ENCODE results near the gene VWA3B. TPM values are rescaled to one million over a fixed set of nuclear protein-coding genes. Genes with fewer than 3 reads are reported as not detected.

The VWA3B gene
- total RNA-seq: not detected in 2 replicates

GRCh38 chr2:98086491-98087446 lies at the start of gene VWA3B:
TSS of gene VWA3B (plus strand) at chr2:98087167. CDS start at chr2:98093093, 5,926 bp downstream.

DNA sequence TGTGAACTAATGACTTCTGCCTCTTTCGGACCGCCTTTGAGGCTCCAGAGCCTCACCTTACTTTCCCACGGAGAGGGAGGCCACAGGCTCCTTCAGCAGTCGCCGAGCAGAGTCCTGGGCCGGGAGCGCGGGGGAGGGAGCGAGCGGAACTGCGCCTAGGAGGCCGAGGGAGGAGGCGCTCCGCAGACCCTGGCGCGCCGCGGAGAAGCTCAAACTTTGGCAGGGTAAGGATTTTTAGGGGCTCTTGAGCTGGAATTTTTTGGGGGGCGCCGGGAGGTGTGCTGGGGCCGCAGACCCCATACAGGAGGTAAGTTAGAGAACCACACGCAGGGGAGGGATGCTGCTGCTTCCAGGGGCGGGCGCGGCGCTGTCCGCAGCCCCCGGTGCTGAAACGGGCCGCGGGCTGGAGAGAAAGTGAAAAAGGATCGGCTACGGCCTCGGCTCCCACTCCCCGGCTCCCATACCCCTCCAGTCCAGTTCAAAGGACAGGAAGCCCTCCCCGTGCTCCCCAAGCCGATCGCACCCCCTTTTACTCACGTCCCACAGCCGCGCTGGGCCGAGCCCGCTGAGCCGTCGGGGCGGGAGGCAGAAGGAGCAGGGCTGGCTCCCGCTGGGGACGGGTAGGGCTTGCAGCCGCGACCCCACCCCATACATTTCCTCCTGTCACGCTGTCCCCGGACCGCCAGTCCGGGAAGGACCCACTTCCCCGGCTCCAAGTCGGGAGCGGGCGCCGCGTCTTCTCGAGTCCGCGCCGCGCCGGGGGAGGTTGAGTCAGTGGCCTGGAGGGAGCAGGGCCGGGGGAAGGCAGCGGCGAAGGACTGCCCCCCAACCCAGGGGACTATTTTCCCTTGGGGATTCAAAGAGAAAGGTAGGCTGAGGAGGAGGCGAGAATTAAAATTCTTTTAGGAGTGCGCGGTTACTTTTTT lies 259.6 kb downstream of the VWA3B start, which contains the start of gene CNGA3:
TSS of gene CNGA3 (plus strand) at position 146 of the 926 bp plus-strand sequence. CDS start 23,520 bp downstream, outside the sequence.

Other genes starting within 250 kb of the VWA3B start
- gene TMEM131, start 91.2 kb upstream of the VWA3B start, total RNA-seq: 14.2 and 20.4 TPM in 2 replicates